ENCODE results near the gene DIS3L2. TPM values are rescaled to one million over a fixed set of nuclear protein-coding genes. Genes with fewer than 3 reads are reported as not detected.
A peak's percentile ranks its signal among the peaks of the same experiment; 100 is the strongest.
"Not testable (repeated sequence)": the region's sequence is repeated elsewhere in the genome, so short reads cannot be mapped to it uniquely, and the experiment has no call there.

The DIS3L2 gene
- total RNA-seq, 1 experiment from 2014 or later, result 32.6 TPM

GRCh38 chr2:232368311-232368731 lies 406.8 kb downstream of the DIS3L2 start:
- no peaks in the 10 kb centered on the region for H3K4me1 Mint-ChIP-seq (ENCODE audit: insufficient read depth, unreplicated experiment)
- no peak overlapping the region for H3K27ac Mint-ChIP-seq (ENCODE audit: low read depth, unreplicated experiment)
- H3K27me3 Mint-ChIP-seq (ENCODE audit: insufficient read depth, unreplicated experiment), result no peaks in the 10 kb centered on the region
- no peaks in the 10 kb centered on the region for H3K9me3 Mint-ChIP-seq (ENCODE audit: unreplicated experiment)
- BruUV-seq (replicated peaks), result no TSS peak
- CTCF ChIA-PET, result interaction anchor here (0.7 to 1.3 kb wide), 6 partner anchors 25 to 222 kb away, joined by 3 to 6 read pairs (median 4); no protein-coding TSS in a partner anchor
- POLR2A ChIA-PET, result no interaction called here
- intact Hi-C loops (cut with micrococcal nuclease), result no loop called here
- no peak for TF ChIP-seq CTCF (IDR thresholded peaks at IDR 0.05; ENCODE audit: unreplicated experiment)
- DNase-seq (ENCODE audit: unreplicated experiment), result peak; percentile 27
- H3K36me3 Mint-ChIP-seq (ENCODE audit: insufficient read depth, unreplicated experiment), result no peaks in the 10 kb centered on the region
- H3K4me3 Mint-ChIP-seq (ENCODE audit: unreplicated experiment), result no peak overlapping the region

- Mint-ChIP-seq H3K36me3 (ENCODE audit: insufficient read depth, unreplicated experiment) (no peaks in the 10 kb centered on the region), H3K4me3 (ENCODE audit: unreplicated experiment) (no peak overlapping the region), H3K4me1 (ENCODE audit: insufficient read depth, unreplicated experiment) (peaks cover 3% of the 10 kb centered on the region), H3K9me3 (ENCODE audit: unreplicated experiment) (no peaks in the 10 kb centered on the region), H3K27ac (ENCODE audit: low read depth, unreplicated experiment) (no peak overlapping the region), H3K27me3 (ENCODE audit: insufficient read depth, unreplicated experiment) (no peaks in the 10 kb centered on the region)
- CTCF ChIA-PET, result interaction anchor here (1.0 kb wide), 1 partner anchor 43 kb away, joined by 4 read pairs; no protein-coding TSS in a partner anchor
- intact Hi-C loops (cut with micrococcal nuclease), result no loop called here
- no TSS peak for BruUV-seq (replicated peaks)
- no peak for TF ChIP-seq CTCF (IDR thresholded peaks at IDR 0.05; ENCODE audit: unreplicated experiment)
- POLR2A ChIA-PET, result no interaction called here
- DNase-seq (ENCODE audit: unreplicated experiment), result no peak
These were observed 407.8 kb downstream of the DIS3L2 start for GRCh38 chr2:232369126-232369951.

- intact Hi-C loops (cut with micrococcal nuclease), result loop anchor here (5.0 kb wide), 1 partner anchor 72 kb away; no protein-coding TSS in a partner anchor
- H3K27me3 Mint-ChIP-seq (ENCODE audit: insufficient read depth, unreplicated experiment); H3K36me3 Mint-ChIP-seq (ENCODE audit: insufficient read depth, unreplicated experiment); H3K27ac Mint-ChIP-seq (ENCODE audit: low read depth, unreplicated experiment); H3K4me3 Mint-ChIP-seq (ENCODE audit: unreplicated experiment); H3K4me1 Mint-ChIP-seq (ENCODE audit: insufficient read depth, unreplicated experiment); POLR2A ChIA-PET; CTCF ChIA-PET; DNase-seq (ENCODE audit: unreplicated experiment); BruUV-seq (replicated peaks); H3K9me3 Mint-ChIP-seq (ENCODE audit: unreplicated experiment): not testable (repeated sequence)
These were observed 408.5 kb downstream of the DIS3L2 start for GRCh38 chr2:232370007-232370406.

- H3K9me3 Mint-ChIP-seq (ENCODE audit: unreplicated experiment), result no peaks in the 10 kb centered on the region
- H3K27me3 Mint-ChIP-seq (ENCODE audit: insufficient read depth, unreplicated experiment), result no peaks in the 10 kb centered on the region
- DNase-seq (ENCODE audit: unreplicated experiment), result peak; percentile 81
- H3K4me3 Mint-ChIP-seq (ENCODE audit: unreplicated experiment), result no peak overlapping the region
- no TSS peak for BruUV-seq (replicated peaks)
- intact Hi-C loops (cut with micrococcal nuclease), result loop anchor here (5.0 kb wide), 1 partner anchor 70 kb away; no protein-coding TSS in a partner anchor
- POLR2A ChIA-PET, result interaction anchor here (0.6 to 1.5 kb wide), 2 partner anchors 13 to 19 kb away, joined by 4 to 5 read pairs; no protein-coding TSS in a partner anchor
- H3K4me1 Mint-ChIP-seq (ENCODE audit: insufficient read depth, unreplicated experiment), result peaks cover 6% of the 10 kb centered on the region
- TF ChIP-seq CTCF (IDR thresholded peaks at IDR 0.05; ENCODE audit: unreplicated experiment), result no peak
- H3K27ac Mint-ChIP-seq (ENCODE audit: low read depth, unreplicated experiment), result no peak overlapping the region
- CTCF ChIA-PET, result interaction anchor here (0.6 to 2.3 kb wide), 7 partner anchors 18 to 251 kb away, joined by 3 to 7 read pairs (median 3); no protein-coding TSS in a partner anchor
- H3K36me3 Mint-ChIP-seq (ENCODE audit: insufficient read depth, unreplicated experiment), result no peaks in the 10 kb centered on the region
These were observed 411.0 kb downstream of the DIS3L2 start for GRCh38 chr2:232372231-232373208.
